PC-9 (cell line): ENCODE data around the gene COMT.

ENCODE experiments used
- EZH2 ChIP-seq: fragments of 200-600 bp; sonication (generic); IDR thresholded peaks from 2 replicates; pipeline ENCODE4 v1.8.0; 2017; ENCODE audit warnings: antibody characterized with exemption, low read depth
- TF ChIP-seq, protein P1 (sequence below): fragments of 200-600 bp; sonication (generic); conservative IDR thresholded peaks from 2 replicates; pipeline ENCODE4 v1.6.1; 2017; ENCODE audit warnings: mixed run types, antibody characterized with exemption, mild to moderate bottlenecking, moderate library complexity

DNA sequence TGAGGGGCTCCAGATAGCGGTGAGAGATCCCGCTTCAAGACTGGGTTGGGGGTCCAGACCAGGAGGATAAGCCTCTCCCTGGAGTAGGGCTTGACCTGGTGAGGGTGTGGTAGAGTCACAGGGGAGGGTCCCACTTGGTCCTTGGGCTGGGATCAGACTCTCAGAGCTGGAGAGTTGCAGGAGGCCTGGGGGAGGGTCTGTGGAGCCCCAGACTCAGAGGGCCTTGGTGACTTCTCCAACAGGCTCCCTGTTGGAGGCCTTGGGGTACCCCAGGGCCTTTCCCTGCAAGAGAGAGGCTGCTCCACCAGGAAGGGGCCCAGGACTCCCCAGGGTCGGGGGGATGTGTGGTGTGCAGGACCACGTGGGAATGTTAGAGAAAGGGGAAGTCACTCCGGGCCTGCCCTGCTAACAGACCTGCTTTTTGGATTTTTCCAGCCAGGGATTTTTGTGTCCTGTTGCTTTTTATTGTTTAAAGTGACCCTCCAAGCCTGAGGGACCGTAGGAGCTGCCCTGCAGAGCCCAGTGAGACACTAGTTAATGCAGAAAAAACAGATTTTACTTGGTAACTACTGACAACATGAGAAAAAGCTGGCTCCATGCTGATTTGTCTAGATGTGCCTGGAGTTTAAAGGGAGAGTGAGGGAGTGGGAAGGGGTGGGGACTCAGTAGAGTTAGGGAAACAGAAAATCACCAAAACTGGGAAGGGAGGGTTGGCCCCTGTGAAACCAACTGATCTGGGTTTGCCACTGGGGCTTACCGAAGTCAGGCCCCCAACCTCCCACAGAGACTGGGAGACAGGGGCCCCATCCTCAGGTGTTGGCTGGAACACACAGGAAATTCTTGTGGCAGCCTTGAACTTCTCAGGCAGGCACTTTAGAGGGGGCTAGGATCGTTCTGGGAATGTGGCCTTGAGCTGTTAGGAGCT lies 847 bp downstream of the COMT start:
- TF ChIP-seq, protein P1, sequence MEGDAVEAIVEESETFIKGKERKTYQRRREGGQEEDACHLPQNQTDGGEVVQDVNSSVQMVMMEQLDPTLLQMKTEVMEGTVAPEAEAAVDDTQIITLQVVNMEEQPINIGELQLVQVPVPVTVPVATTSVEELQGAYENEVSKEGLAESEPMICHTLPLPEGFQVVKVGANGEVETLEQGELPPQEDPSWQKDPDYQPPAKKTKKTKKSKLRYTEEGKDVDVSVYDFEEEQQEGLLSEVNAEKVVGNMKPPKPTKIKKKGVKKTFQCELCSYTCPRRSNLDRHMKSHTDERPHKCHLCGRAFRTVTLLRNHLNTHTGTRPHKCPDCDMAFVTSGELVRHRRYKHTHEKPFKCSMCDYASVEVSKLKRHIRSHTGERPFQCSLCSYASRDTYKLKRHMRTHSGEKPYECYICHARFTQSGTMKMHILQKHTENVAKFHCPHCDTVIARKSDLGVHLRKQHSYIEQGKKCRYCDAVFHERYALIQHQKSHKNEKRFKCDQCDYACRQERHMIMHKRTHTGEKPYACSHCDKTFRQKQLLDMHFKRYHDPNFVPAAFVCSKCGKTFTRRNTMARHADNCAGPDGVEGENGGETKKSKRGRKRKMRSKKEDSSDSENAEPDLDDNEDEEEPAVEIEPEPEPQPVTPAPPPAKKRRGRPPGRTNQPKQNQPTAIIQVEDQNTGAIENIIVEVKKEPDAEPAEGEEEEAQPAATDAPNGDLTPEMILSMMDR: no peak
- TF ChIP-seq EZH2: no peak
